NT2/D1 (cell line): Measurements from ENCODE around the gene DES.

ENCODE experiments used
- YY1 ChIP-seq: IDR thresholded peaks from 2 replicates; pipeline ENCODE4 v1.6.1; 2011; ENCODE audit not compliant: insufficient read length, insufficient read depth
- ZNF274 ChIP-seq: IDR thresholded peaks from 2 replicates; pipeline ENCODE4 v1.6.1; 2011; ENCODE audit warnings: mild to moderate bottlenecking, low read depth, low read length

GRCh38 chr2:219380926-219381325 lies 37.3 kb upstream of the DES start:
- TF ChIP-seq ZNF274, result no peak
- no peak for TF ChIP-seq YY1
